Stimulated activated CD8-positive, alpha-beta memory T cell treated with anti-CD3 and anti-CD28 coated beads, Interleukin-4, amount 100 ng/mL, for 1 hour (primary cell): ENCODE data around the gene TP73.

Source experiments
- DNase-seq, 2 donors: peaks; one replicate each; pipeline ENCODE4 v3.0.0-alpha.2; 2020; ENCODE audit warnings: low read depth in 2 of 2, low spot score in 1 of 2

The TP73 gene

GRCh38 chr1:3725366-3725765 is 73.0 kb downstream of the TP73 start:
- DNase-seq = no peak

- no peak for DNase-seq
Observed at GRCh38 chr1:3727042-3727824, 74.9 kb downstream of the TP73 start.

- DNase-seq = no peak
Observed at GRCh38 chr1:3727825-3728776, 75.8 kb downstream of the TP73 start.

- DNase-seq = no peak
Observed at GRCh38 chr1:3729594-3730542, 77.6 kb downstream of the TP73 start.

- DNase-seq = no peak
Observed at GRCh38 chr1:3730543-3731247, 78.4 kb downstream of the TP73 start.

- no peak for DNase-seq
Observed at GRCh38 chr1:3731583-3732433, 79.5 kb downstream of the TP73 start.

- no peak for DNase-seq
Observed at GRCh38 chr1:3732434-3733093, 80.2 kb downstream of the TP73 start.

GRCh38 chr1:3733094-3733882 is 81.0 kb downstream of the TP73 start:
- DNase-seq = no peak

- DNase-seq = no peak
Observed at GRCh38 chr1:3733883-3734589, 81.7 kb downstream of the TP73 start.

- DNase-seq = no peak
Observed at GRCh38 chr1:3734602-3735001, 82.3 kb downstream of the TP73 start.

GRCh38 chr1:3735027-3735681 is 82.8 kb downstream of the TP73 start:
- DNase-seq = no peak

GRCh38 chr1:3735688-3736087 is 83.4 kb downstream of the TP73 start:
- no peak for DNase-seq

- DNase-seq = no peak
Observed at GRCh38 chr1:3736131-3736561, 83.8 kb downstream of the TP73 start.

- DNase-seq = no peak
Observed at GRCh38 chr1:3736708-3737107, 84.4 kb downstream of the TP73 start.

- no peak for DNase-seq
Observed at GRCh38 chr1:3738943-3739342, 86.6 kb downstream of the TP73 start.

- DNase-seq = no peak
Observed at GRCh38 chr1:3740042-3740441, 87.7 kb downstream of the TP73 start.

- DNase-seq = no peak
Observed at GRCh38 chr1:3740752-3741151, 88.4 kb downstream of the TP73 start.
